Hematopoietic multipotent progenitor cell treated with erythropoietin and hydrocortisone succinate and interleukin-3 and kit ligand, for 8 days (in vitro differentiated cells): ENCODE data around the gene NFATC2.

Experiments
- DNase-seq: peaks from one replicate; pipeline ENCODE4 v3.0.0-alpha.2; 2015

Gene NFATC2

GRCh38 chr20:51385646-51386530, 156.6 kb downstream of the NFATC2 start:
- DNase-seq: peak; percentile 29

GRCh38 chr20:51384875-51385274, 157.6 kb downstream of the NFATC2 start:
- DNase-seq: no peak

- no peak for DNase-seq
Measured at GRCh38 chr20:51383891-51384510, 158.5 kb downstream of the NFATC2 start.

DNA sequence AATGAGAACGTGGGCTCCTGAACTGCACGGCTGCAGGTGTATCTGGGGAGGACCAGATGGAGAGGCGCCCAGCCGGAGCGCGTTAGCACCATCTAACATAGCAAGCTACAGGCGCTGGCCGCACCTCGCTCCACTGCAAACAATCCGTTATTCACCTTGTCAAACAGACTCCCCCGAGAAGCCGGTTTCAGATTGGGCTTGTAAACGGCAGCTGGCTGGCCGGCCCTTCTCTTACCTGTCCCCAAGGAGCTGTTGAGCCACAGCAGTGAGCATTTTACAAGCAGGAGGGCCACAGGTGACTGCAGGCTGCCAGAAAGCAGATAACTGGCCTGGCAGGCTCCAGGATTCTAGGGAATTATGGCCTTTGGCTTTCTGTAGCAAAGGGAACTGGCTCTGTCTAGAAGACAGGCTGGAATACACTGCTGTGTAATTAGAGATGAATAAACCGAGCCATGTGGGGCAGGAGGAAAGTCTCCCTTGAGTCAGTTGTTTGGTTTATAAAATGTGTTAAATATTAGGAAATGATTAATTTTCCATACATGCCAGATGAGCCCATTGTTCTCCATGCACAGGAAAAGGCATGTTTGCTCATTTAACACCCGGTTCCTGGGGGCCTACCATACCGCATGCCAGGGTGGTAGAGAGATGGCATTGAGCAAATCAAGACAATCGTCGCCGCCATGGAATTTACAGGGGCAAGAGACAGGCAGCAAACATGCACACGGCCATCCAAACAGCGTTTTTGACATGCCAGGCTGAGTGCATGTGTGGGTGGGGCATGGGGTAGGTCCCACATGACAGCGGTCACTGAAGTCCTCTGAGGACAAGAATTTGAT, 159.3 kb downstream of the NFATC2 start:
- DNase-seq: no peak

GRCh38 chr20:51382111-51382985, 160.2 kb downstream of the NFATC2 start:
- DNase-seq: no peak

DNA sequence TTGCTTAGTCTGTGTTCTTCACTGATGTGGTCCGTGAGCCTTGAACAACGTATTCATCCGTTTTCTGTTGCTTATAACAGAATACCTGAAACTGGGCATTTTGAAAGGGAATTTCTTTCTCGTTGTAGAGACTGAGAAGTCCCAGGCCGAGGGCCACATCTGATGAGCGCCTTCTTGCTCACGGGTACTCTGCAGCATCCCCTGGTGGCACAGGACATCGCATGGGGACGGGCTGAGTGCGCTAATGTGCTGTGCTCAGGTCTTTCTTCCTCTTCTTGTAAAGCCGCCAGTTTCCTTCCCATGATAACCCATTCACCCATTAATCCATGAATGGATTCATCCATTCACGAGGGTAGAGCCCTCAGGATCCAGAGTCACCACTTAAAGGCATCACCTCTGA, 161.0 kb downstream of the NFATC2 start:
- DNase-seq: no peak

DNA sequence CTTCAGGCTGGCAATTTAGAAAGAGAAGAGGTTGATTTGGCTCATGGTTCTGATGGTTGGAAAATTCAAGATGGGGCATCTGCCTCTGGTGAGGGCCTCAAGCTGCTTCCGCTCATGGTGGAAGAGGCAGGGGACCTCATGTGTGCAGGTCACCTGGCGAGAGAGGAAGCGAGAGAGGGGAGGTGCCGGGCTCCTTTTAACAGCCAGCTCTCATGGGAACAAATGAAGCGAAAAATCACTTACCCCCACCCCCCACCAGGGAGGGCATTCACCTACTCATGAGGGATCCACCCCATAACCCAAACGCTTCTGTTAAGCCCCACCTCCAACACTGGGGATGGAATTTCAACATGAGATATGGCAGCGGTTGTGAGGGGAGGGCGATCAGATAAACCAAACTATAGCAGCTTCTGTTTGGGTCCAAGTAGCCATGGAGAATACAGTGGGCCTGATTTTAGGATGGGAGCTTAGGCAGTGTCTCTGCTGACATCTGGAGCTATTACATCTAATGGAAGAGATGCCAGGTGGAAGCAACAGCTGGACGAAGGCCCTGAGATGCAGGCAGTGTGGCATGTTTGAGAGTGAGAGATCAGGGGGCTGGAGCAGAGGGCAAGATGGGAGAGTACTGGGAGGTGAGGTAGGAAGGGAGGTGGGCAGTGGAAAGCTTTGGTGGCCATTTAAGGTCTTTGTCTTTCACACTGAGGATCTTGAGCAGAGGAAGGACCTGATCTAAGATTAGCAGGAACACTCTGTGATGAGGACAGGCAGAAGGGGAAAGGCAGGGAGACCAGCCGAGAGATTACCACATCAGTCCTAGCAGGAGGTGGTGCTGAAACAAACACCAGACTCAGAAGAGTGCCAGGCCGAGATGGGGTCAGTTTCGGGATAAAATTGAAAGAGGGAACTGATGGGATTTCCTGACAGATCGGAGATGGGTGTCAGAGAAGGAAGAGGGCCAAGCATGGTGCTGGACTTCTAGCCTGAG, 161.8 kb downstream of the NFATC2 start:
- DNase-seq: peak; percentile 47

DNA sequence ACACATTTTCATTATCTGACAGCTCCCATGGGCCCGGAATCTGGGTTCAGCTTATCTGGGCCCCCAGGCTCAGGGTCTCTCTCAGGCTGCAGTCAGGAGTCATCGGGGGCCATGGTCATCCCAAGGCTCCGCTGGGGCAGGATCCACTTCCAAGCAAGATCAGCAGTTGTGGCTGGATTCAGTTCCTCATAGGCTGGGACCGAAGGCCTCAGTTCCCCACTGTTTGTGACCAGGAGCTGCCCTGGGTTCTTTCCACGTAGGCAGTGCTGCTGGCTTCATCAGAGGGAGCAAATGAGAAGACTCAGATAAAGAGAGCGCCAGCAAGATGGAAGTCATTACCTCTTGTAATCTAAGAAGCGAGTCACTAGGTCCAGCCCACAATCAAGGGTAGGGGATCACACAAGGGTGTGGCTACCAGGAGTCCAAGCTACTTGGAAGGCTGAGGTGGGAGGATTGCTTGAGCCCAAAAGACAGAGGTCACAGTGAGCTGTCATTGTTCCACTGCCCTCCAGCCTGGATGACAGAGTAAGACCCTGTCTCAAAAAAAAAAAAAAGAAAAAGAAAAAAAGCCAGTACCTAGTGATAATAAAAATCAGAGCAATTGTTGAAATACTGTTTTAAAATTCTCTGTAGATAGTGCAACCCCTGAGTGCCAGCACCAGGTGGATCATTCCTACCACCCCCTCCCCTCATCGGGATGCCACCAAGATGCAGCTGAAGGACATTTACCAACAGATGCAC, 162.7 kb downstream of the NFATC2 start:
- DNase-seq: peak; percentile 67

DNA sequence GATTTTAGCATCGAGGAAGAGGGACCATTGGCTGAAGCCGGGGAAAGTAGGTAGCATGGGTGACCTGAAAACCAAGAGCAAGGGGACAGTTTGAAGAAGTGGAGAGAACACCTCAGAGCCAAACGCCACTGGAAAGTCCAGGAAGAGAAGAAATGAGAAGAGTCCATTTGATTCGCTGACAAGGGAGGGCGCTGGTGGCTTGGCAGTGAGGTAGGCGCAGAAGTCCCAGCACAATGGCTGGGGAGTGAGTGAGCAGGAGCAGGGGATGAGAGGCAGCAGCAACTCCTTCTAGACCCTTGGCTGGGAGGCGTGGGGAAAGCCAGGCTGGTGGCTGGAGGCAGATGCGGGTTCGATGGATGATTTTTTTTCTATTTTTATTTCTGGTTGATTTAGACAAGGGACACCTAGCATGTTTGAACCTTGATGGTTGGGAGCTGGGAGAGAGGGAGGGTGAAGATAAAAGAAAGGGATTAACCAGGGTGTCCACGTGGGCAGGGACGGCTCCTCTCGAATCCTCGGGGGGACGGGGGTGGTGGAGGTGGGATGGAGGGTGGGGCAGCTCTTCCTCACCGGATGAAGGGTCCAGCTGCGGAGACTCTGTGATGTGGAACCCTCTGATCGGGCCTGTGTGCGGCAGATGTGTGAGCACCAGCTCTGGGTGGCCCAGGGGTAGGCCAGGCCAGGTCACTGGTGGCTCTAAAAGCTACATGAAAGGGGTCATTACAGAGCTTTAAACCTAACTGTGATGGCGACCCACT, 164.2 kb downstream of the NFATC2 start:
- DNase-seq: no peak

- DNase-seq: no peak
Measured at GRCh38 chr20:51377132-51377531, 165.4 kb downstream of the NFATC2 start.

GRCh38 chr20:51376111-51376510, 166.4 kb downstream of the NFATC2 start:
- peak; percentile 71 for DNase-seq

DNA sequence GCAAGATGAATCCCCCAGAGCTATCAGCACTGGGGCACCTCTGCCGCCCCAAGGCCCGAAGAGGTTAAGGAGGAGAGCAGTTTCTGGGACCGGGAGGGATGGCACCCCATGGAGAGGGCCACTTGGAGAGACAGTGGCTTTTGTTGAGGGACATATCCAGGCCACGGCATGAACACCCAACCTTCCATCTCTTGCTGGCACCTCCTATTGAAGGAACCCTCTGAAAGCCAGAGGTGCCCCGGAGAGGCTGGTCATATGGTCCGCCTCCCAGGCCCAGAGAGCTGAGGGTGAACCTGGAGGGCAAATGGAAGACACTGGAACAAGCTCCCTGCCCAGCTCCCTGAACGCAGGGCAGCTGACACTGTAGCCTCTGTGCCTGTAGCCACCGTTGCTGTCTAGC, 167.0 kb downstream of the NFATC2 start:
- DNase-seq: no peak

GRCh38 chr20:51374961-51375360, 167.6 kb downstream of the NFATC2 start:
- DNase-seq: no peak

GRCh38 chr20:51374456-51374830, 168.1 kb downstream of the NFATC2 start:
- peak; percentile 61 for DNase-seq

GRCh38 chr20:51373713-51374455, 168.6 kb downstream of the NFATC2 start:
- peak; percentile 95 for DNase-seq

DNA sequence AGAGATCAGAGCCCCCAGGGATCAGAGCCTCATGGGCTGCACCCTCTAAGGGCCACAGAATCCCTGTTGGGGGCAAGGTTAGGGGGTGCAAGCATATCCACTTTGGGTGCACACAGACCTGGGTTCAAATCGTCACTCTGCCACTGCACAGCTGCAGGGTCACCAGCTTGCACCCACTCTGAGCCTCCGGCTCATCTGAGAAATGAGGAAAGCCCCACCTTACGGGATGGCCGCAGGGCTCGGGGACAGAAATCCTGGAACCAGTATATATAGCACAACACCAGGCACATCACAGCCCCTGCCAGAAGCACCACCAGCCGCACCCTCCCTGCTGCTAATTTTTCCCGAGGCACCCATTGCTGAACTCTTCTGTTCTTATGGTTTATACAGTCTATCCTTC, 169.6 kb downstream of the NFATC2 start:
- no peak for DNase-seq

DNA sequence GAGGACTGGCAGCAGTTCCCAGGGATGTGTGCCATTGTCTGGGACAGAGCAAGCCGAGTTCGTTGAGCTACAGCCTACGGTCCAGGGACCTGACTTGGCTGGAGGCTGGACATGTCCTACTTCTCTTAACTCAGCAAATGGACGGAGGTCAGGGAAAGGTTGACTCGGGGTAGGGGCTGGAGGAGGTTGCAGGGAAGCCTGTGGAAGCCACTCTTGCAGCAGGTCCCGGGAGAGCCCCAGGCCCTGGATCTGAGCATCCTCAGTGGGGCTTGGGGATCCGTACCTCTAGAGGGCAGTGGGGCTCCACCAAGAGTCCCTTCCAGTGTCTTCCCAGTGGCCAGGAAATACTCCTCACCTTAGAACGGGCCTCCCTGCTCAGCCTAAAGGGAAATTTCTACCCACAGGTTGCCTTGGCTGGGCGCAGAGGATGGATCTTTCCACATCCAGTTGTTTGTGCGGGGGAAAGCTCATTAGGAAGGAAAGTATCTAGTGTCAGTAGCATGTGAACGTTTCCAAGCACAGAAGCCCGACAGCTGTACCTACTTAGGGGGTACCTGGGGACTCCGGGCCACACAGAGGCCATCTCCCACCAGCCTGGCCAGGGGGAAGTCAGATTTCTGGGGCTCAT, 170.2 kb downstream of the NFATC2 start:
- peak; percentile 74 for DNase-seq

DNA sequence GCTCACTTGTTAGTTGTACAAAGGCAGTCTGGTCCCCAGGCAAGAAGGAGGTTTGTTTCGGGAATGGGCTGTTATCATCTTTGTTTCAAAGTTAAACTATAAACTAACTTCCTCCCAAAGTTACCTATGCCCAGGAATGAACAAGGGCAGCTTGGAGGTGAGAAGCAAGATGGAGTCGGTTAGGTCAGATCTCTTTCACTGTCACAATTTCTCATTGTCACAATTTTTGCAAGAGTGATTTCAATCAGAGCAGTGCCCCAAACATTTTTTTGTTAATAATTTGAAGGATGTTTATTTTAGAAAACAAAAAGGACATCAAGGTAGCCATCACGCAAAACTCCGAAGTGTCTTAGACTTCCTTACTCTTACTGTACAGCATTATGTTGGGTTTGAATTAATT, 170.8 kb downstream of the NFATC2 start:
- DNase-seq: no peak
